ENCODE measurements around the gene MORC3. TPM values are rescaled to one million over a fixed set of nuclear protein-coding genes. Genes with fewer than 3 reads are reported as not detected.
"Not testable (repeated sequence)": the region's sequence is repeated elsewhere in the genome, so short reads cannot be mapped to it uniquely, and the experiment has no call there.

MORC3 gene
- total RNA-seq (10 to 100 TPM; 17.6 to 32.4 (median 27.8) TPM), polyA plus RNA-seq (10 to 100 TPM; 12.5 to 23.7 (median 19.6) TPM)
- long read RNA-seq, donor 1: 0 reads
- long read RNA-seq, donor 2, full-length matches to known transcripts: 2 of 2 reads
- long read RNA-seq, donor 2, partial matches to known transcripts: 0 of 2 reads
- long read RNA-seq, donor 2, other reads (novel, unspliced or antisense): 0 of 2 reads
- long read RNA-seq, donor 3, full-length matches to known transcripts: 2 of 2 reads
- long read RNA-seq, donor 3, partial matches to known transcripts: 0 of 2 reads
- long read RNA-seq, donor 3, other reads (novel, unspliced or antisense): 0 of 2 reads
- long read RNA-seq, donor 4, full-length matches to known transcripts: 1 of 12 reads
- long read RNA-seq, donor 4, partial matches to known transcripts: 8 of 12 reads
- long read RNA-seq, donor 4, other reads (novel, unspliced or antisense): 3 of 12 reads
- long read RNA-seq, donor 5, full-length matches to known transcripts: 6 of 11 reads
- long read RNA-seq, donor 5, partial matches to known transcripts: 1 of 11 reads
- long read RNA-seq, donor 5, other reads (novel, unspliced or antisense): 4 of 11 reads
- long read RNA-seq, donor 6, partial matches to known transcripts: 5 of 9 reads
- long read RNA-seq, donor 6, other reads (novel, unspliced or antisense): 4 of 9 reads
- long read RNA-seq, donor 7, partial matches to known transcripts: 7 of 7 reads
- long read RNA-seq, donor 7, other reads (novel, unspliced or antisense): 0 of 7 reads
- long read RNA-seq, donor 8, full-length matches to known transcripts: 2 of 2 reads
- long read RNA-seq, donor 8, partial matches to known transcripts: 0 of 2 reads
- long read RNA-seq, donor 8, other reads (novel, unspliced or antisense): 0 of 2 reads
- long read RNA-seq, donor 9, partial matches to known transcripts: 0 of 2 reads
- long read RNA-seq, donor 9, other reads (novel, unspliced or antisense): 0 of 2 reads
- long read RNA-seq, donor 10, partial matches to known transcripts: 0 of 1 reads
- long read RNA-seq, donor 10, other reads (novel, unspliced or antisense): 0 of 1 reads

- no peaks in the 10 kb centered on the region for H3K9me3 ChIP-seq (replicated peaks in 1 of 3)
- WGBS, 4 donors: 0 to 2% (median 1%) methylated on average over 6 to 59 of the region's 59 CpGs
- H3K4me3 ChIP-seq: peak within 1 kb of the TSS; percentile 26 to 93 (median 84)
- TF ChIP-seq CTCF (IDR thresholded peaks at IDR 0.05): no peak
- TF ChIP-seq POLR2A (IDR thresholded peaks at IDR 0.05): peak; percentile 87 to 96
- intact Hi-C loops (cut with DNase I): loop anchor here in 1 of 2 donors (10.0 kb wide), 1 partner anchor 65 kb away; no protein-coding TSS in a partner anchor
- no peaks in the 10 kb centered on the region for H3K27me3 ChIP-seq
- H3K4me1 ChIP-seq (replicated peaks in 1 of 2): peaks cover 23 to 40% of the 10 kb centered on the region in 2 donors
- no peaks in the 10 kb centered on the region for H3K36me3 ChIP-seq (replicated peaks in 1 of 2)
- H3K27ac ChIP-seq: peak within 1 kb of the TSS; percentile 87 to 100 (median 97)
- peak; percentile 97 to 99 (median 98) for DNase-seq
Observed at GRCh38 chr21:36319767-36320420, at the start of gene MORC3. Gene MORC3, plus strand, starts transcription at chr21:36320197. Its CDS starts 68 bp downstream, at chr21:36320265.

DNA sequence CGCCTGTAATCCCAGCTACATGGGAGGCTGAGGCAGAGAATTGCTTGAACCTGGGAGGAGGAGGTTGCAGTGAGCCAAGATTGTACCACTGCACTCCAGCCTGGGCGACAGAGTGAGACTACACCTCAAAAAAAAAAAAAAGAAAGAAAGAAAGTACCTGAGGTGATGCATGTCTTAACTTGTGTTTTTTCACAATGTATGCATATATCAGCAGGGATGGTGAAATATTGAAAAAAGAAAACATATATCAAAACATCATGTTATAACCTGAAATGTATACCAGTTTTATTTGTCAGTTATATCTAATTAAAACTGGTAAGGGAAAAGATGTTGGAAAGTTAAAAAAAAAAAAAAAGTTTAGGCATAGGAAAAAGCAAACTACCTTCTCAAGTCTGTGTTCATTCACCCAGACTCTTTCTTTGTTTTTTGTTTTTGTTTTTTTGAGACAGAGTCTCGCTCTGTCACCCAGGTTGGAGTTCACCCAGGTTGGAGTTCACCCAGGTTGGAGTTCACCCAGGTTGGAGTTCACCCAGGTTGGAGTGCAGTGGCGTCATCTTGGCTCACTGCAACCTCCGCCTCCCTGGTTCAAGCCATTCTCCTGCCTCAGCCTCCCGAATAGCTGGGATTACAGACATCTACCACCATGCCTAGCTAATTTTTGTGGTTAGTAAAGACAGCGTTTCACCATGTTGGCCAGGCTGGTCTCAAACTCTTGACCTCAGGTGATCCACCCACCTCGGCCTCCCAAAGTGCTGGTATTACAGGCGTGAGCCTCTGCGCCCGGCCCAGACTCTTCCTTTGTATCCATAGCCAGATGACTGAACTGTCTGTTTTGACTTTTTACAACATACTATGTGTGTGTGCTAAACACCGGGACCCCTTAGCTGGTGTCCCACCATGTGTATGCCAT, 49.0 kb upstream of the MORC3 start:
- WGBS, 4 donors: 94 to 97% (median 96%) methylated on average over 12 of the region's 12 CpGs

DNA sequence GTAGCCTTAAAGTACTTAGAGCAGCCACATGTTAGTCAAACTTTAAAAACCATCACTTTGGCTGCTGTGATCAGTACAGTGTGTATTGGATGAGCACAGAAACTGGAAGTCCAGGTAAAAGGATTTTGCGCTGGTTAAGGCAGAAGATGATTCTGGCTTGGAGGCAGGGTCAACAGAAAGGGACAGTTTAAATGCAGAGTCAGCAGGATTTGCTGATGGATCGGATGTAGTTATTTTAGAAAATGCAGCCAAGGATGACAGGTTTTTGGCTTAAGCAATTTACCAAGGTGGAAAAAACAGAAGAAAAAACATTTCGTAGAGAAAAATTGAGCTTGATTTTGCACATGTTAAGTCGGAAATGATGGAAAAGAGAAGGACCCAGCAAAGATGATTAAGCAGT, 45.9 kb upstream of the MORC3 start:
- H3K9me3 ChIP-seq (replicated peaks in 1 of 3): no peaks in the 10 kb centered on the region
- no peak overlapping the region for H3K27ac ChIP-seq
- intact Hi-C loops (cut with DNase I): no loop called here
- no peaks in the 10 kb centered on the region for H3K27me3 ChIP-seq
- H3K36me3 ChIP-seq (replicated peaks in 1 of 2): peaks cover 0 to 5% of the 10 kb centered on the region in 2 donors
- DNase-seq: no peak
- H3K4me1 ChIP-seq (replicated peaks in 1 of 2): no peaks in the 10 kb centered on the region
- H3K4me3 ChIP-seq: no peak overlapping the region
- WGBS, 4 donors: 64 to 90% (median 82%) methylated on average over 4 of the region's 4 CpGs
- no peak for TF ChIP-seq POLR2A (IDR thresholded peaks at IDR 0.05)
- TF ChIP-seq CTCF (IDR thresholded peaks at IDR 0.05): no peak

More for the DNA sequence above, 49.0 kb upstream of the MORC3 start:
- DNase-seq; intact Hi-C loops (cut with DNase I); H3K4me3 ChIP-seq; H3K36me3 ChIP-seq (replicated peaks in 1 of 2); H3K27ac ChIP-seq; H3K9me3 ChIP-seq (replicated peaks in 1 of 3); H3K27me3 ChIP-seq; H3K4me1 ChIP-seq (replicated peaks in 1 of 2): not testable (repeated sequence)
